Fibroblast of mammary gland (primary cell): ENCODE measurements around the gene CDCA3.
A peak's percentile ranks its signal among the peaks of the same experiment; 100 is the strongest.

Experiments used
- DNase-seq: peaks from one replicate; pipeline ENCODE4 v3.0.0-alpha.2; 2010; ENCODE audit warnings: low read depth
- H3K4me3 ChIP-seq: 2 replicates; pipeline ENCODE4 v1.5.1; 2011; ENCODE audit warnings: low read depth, mild to moderate bottlenecking, low read length, moderate library complexity; ENCODE audit not compliant: control insufficient read depth
- TF ChIP-seq, protein P1 (sequence below): conservative IDR thresholded peaks from 2 replicates; pipeline ENCODE4 v1.5.1; 2011; ENCODE audit warnings: low read depth, low read length, inconsistent platforms; ENCODE audit not compliant: control insufficient read depth, insufficient read depth

Gene CDCA3

DNA sequence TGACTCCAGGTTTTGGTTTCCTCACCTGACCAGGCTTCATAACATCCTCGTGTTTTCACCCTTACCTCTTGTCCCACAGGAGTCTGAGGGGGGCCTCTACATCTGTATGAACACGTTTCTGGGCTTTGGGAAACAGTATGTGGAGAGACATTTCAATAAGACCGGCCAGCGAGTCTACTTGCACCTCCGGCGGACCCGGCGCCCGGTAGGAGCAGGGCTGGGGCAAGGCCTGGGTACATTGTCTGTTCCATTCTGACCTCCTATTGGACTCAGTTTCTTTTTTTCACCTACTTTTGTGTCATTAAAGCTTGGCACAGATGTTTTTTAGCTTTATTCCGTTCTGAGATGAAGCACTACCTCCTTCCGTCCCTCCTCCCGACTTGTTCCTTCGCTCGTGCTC lies 4.2 kb upstream of the CDCA3 start:
- DNase-seq = no peak
- TF ChIP-seq, protein P1, sequence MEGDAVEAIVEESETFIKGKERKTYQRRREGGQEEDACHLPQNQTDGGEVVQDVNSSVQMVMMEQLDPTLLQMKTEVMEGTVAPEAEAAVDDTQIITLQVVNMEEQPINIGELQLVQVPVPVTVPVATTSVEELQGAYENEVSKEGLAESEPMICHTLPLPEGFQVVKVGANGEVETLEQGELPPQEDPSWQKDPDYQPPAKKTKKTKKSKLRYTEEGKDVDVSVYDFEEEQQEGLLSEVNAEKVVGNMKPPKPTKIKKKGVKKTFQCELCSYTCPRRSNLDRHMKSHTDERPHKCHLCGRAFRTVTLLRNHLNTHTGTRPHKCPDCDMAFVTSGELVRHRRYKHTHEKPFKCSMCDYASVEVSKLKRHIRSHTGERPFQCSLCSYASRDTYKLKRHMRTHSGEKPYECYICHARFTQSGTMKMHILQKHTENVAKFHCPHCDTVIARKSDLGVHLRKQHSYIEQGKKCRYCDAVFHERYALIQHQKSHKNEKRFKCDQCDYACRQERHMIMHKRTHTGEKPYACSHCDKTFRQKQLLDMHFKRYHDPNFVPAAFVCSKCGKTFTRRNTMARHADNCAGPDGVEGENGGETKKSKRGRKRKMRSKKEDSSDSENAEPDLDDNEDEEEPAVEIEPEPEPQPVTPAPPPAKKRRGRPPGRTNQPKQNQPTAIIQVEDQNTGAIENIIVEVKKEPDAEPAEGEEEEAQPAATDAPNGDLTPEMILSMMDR = no peak
- no peak overlapping the region for H3K4me3 ChIP-seq

DNA sequence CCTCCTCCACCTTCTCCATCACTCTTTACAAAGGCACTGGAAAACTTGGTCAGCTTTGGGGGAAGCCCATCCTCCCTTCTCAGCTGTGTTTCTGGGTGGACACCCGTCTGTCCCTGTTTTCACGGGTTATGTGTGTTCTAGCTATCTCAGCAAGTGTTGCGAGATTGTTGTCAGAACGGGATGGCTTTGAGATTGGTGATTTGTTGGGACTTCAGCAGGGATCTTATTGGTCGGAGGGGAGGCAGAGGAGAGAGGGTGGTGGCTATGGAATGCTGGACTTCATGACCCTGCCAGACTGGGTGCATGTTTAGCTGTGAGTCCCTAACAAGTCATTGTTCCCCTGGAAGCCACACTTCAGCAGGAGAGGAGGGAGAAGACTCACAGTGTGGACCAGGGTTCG lies 3.0 kb upstream of the CDCA3 start:
- H3K4me3 ChIP-seq = no peak overlapping the region
- DNase-seq = no peak
- TF ChIP-seq, protein P1 = no peak

DNA sequence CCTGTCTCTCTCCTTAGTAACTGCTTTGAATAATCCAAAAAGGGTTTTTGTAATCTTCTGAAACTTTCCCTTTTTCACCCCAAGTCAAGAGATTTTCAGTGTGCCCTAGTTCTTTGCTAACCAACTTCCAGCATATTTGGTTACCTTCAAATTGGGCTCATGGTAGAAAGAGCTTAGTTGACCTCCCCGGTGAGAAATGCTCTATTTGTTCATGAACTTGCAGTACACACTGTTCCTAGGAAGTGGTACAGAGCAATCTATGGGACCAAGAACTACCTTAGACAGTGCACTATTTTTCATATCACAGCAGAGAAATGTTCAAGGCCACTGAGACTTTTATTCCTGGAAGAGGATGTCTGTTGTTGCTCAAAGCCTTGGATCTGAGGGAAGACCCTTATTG lies 2.5 kb upstream of the CDCA3 start:
- DNase-seq = no peak
- TF ChIP-seq, protein P1 = no peak
- H3K4me3 ChIP-seq = peak overlapping the region; percentile 93

DNA sequence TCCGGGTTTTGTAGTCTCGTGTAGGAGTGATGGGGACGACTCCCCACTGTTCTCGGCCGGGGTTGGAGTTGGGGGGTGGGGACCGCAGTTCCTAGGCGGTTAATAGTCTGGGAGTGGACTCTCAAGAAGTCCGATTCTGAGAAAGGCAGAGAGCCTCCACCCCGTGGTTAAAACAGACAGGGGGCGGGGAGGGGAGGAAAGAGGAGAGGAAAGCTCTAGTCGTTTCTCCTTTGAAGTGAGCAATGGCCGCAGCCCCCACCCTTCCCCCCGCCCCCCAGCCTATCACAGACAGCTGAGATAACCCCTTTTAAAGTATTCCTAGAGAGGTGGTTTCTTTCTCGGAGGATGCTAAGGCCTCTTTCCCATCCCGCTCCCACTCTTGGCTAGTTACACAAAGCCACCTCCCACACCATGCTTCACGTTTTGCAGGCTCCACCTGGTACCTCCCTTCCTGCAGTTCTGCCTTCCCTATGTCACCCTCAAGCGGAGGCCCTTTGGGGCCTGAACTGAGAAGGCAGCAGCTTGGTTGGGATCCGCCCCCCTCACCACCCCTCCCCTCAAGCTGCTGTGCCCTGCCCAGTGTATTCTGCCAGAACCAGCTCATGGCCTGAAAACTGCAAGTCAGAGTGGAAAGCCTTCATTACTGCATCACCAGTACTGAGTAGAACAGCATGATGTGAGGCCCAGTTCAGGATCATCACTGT lies 1.7 kb upstream of the CDCA3 start:
- DNase-seq = peak; percentile 79
- TF ChIP-seq, protein P1 = no peak
- peak overlapping the region; percentile 93 for H3K4me3 ChIP-seq

DNA sequence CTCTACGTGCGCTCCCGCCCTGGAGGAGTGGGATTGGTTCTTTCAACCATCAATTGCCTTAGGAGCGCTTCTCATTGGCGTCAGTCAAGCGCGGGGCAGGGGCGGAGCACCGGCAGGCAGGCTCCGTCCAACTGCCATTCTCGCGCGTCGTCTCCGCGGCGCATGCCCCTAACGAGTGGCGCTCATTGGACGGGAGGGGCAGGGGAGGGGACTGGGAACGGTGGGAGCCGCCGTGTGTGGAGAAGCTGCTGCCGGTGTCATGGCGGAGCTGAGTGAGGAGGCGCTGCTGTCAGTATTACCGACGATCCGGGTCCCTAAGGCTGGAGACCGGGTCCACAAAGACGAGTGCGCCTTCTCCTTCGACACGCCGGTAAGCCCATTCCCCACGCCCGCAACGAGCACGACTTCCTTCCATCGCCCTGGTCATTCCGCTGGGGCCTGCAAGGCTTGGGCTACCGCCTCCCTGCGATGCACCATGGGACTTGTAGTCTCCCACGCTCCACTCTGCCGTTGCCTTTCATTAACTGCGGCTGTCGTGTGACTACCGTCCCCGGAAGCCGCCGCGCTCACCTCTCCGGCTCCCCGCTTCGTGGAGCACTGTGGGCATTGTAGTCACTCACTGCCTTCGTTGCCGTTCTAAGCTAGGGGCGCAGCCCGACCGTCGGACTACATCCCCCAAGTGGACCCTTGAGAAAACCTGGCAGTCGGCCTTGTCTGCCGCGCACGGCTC lies 1.0 kb upstream of the CDCA3 start, which contains the start of gene USP5:
USP5 (plus strand) TSS at position 230 of the 730 bp plus-strand sequence; CDS start at position 260, 30 bp downstream.
- peak within 1 kb of the TSS; percentile 93 for H3K4me3 ChIP-seq
- DNase-seq = peak; percentile 100
- TF ChIP-seq, protein P1 = no peak

DNA sequence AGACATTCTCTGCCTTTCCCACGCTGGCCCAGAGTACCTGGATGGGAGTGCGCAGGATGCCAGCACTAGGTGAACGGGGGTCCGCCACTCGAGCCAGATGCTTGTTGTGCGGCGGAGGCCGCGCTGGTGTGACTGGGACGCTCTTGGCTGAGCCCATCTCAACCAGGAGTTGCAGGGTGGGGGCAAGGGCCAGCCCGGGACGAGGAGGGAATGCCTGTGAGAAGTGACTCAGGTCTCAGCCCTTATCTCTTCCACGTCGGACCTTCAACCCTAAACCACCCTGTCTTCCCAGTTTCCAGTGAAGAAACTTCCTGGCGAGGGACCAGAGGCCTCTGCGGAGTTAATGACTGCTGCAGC lies 312 bp downstream of the CDCA3 start:
- TF ChIP-seq, protein P1 = no peak
- H3K4me3 ChIP-seq = peak overlapping the region; percentile 93
- DNase-seq = no peak
